NCI-H2196 (cell line): ENCODE results near the gene ARFIP1.
"Not testable (repeated sequence)": the region's sequence is repeated elsewhere in the genome, so short reads cannot be mapped to it uniquely, and the experiment has no call there.

Source experiments
- DNase-seq: peaks from one replicate; lab custom pipeline; 2025; ENCODE audit not compliant: unreplicated experiment; lab: John Stamatoyannopoulos, UW

ARFIP1 gene

GRCh38 chr4:152779513-152780266, at the start of gene ARFIP1, which contains the start of gene TIGD4:
Gene ARFIP1, plus strand, starts transcription at chr4:152779954. Its CDS starts 49,680 bp downstream, at chr4:152829634.
Gene TIGD4, minus strand, starts transcription at chr4:152779730. Its CDS starts 8,726 bp downstream, at chr4:152771004.
- DNase-seq: peak; percentile 90

- DNase-seq: no peak
These were observed 47.8 kb upstream of the ARFIP1 start for GRCh38 chr4:152731997-152732396.

- no peak for DNase-seq
These were observed 45.6 kb upstream of the ARFIP1 start for GRCh38 chr4:152734015-152734698.

GRCh38 chr4:152734699-152735050, 45.1 kb upstream of the ARFIP1 start:
- DNase-seq: no peak

GRCh38 chr4:152735396-152735859, 44.3 kb upstream of the ARFIP1 start:
- DNase-seq: peak; percentile 24

- no peak for DNase-seq
These were observed 43.8 kb upstream of the ARFIP1 start for GRCh38 chr4:152735906-152736305.

- no peak for DNase-seq
These were observed 40.9 kb upstream of the ARFIP1 start for GRCh38 chr4:152738827-152739226.

- no peak for DNase-seq
These were observed 32.3 kb upstream of the ARFIP1 start for GRCh38 chr4:152747444-152747843.

- no peak for DNase-seq
These were observed 31.1 kb upstream of the ARFIP1 start for GRCh38 chr4:152748619-152749018.

GRCh38 chr4:152763796-152764195, 16.0 kb upstream of the ARFIP1 start:
- DNase-seq: no peak

GRCh38 chr4:152765069-152765737, 14.6 kb upstream of the ARFIP1 start:
- DNase-seq: not testable (repeated sequence)

- no peak for DNase-seq
These were observed 7.8 kb upstream of the ARFIP1 start for GRCh38 chr4:152771741-152772533.

- DNase-seq: no peak
These were observed 6.4 kb upstream of the ARFIP1 start for GRCh38 chr4:152773339-152773738.

- no peak for DNase-seq
These were observed 5.8 kb upstream of the ARFIP1 start for GRCh38 chr4:152773953-152774352.

- no peak for DNase-seq
These were observed 3.4 kb upstream of the ARFIP1 start for GRCh38 chr4:152776352-152776751.

GRCh38 chr4:152777488-152777887, 2.3 kb upstream of the ARFIP1 start:
- DNase-seq: no peak

- no peak for DNase-seq
These were observed 870 bp upstream of the ARFIP1 start for GRCh38 chr4:152778656-152779512.

GRCh38 chr4:152780267-152780778, 569 bp downstream of the ARFIP1 start:
- no peak for DNase-seq

GRCh38 chr4:152784490-152785350, 5.0 kb downstream of the ARFIP1 start:
- DNase-seq: peak; percentile 3
